WTC11 (cell line): ENCODE measurements around the gene FSTL4. TPM values are rescaled to one million over a fixed set of nuclear protein-coding genes. Genes with fewer than 3 reads are reported as not detected.

Experiments used
- ATAC-seq: fragments of 200-7000 bp; cut with Tn5 transposase; 2 replicates; pipeline ENCODE4 v1.10.0; 2021; ENCODE audit warnings: mild to moderate bottlenecking, moderate library complexity
- CTCF ChIA-PET: fragments of 300-600 bp; sonication (Branson Sonifier 250); formaldehyde crosslinking; loops from one replicate; lab custom pipeline; 2021; ENCODE audit warnings: antibody characterized with exemption; lab: Charles Lee
- POLR2A ChIA-PET: fragments of 350-600 bp; sonication (Branson Sonifier 250); formaldehyde crosslinking; loops from one replicate; lab custom pipeline; 2021; ENCODE audit warnings: antibody characterized with exemption; lab: Charles Lee
- DNase-seq: peaks from one replicate; pipeline ENCODE4 v3.0.0; 2021; ENCODE audit warnings: low spot score
- H3K27ac Mint-ChIP-seq: 2 replicates; pipeline ENCODE4 v1.8.0; 2021; ENCODE audit warnings: mixed read lengths
- H3K27me3 Mint-ChIP-seq: 2 replicates; pipeline ENCODE4 v1.8.0; 2021; ENCODE audit warnings: low read depth, mild to moderate bottlenecking, moderate library complexity, mixed read lengths
- H3K36me3 Mint-ChIP-seq: 2 replicates; pipeline ENCODE4 v1.8.0; 2021; ENCODE audit warnings: mixed read lengths
- H3K4me1 Mint-ChIP-seq: 2 replicates; pipeline ENCODE4 v1.8.0; 2022; ENCODE audit warnings: mixed read lengths
- H3K4me3 Mint-ChIP-seq: 2 replicates; pipeline ENCODE4 v1.8.0; 2021; ENCODE audit warnings: mild to moderate bottlenecking, moderate library complexity, mixed read lengths
- H3K9me3 Mint-ChIP-seq: 2 replicates; pipeline ENCODE4 v1.8.0; 2021; ENCODE audit warnings: mixed read lengths
- KAT7 ChIP-seq: sonication (generic); formaldehyde crosslinking; IDR thresholded peaks from 2 replicates; pipeline ENCODE4 v1.8.1; 2023; ENCODE audit warnings: missing genetic modification reagents, mild to moderate bottlenecking, borderline replicate concordance
- NFATC4 ChIP-seq: fragments of 250-450 bp; sonication (Bioruptor Pico); IDR thresholded peaks from 2 replicates; pipeline ENCODE4 v1.9.0; 2021; ENCODE audit warnings: mild to moderate bottlenecking
- OVOL2 ChIP-seq: fragments of 250-450 bp; sonication (Bioruptor Pico); IDR thresholded peaks from 2 replicates; pipeline ENCODE4 v1.9.0; 2021; ENCODE audit warnings: mild to moderate bottlenecking, borderline replicate concordance
- RELA ChIP-seq: sonication (generic); formaldehyde crosslinking; IDR thresholded peaks from 2 replicates; pipeline ENCODE4 v1.8.1; 2022; ENCODE audit warnings: missing genetic modification reagents, mild to moderate bottlenecking, borderline replicate concordance
- STAT6 ChIP-seq: sonication (generic); formaldehyde crosslinking; conservative IDR thresholded peaks from 2 replicates; pipeline ENCODE4 v1.8.1; 2023; ENCODE audit warnings: mild to moderate bottlenecking, low read depth, missing genetic modification reagents, moderate library complexity
- TEAD4 ChIP-seq: sonication (generic); formaldehyde crosslinking; IDR thresholded peaks from 2 replicates; pipeline ENCODE4 v1.8.0; 2022; ENCODE audit warnings: mild to moderate bottlenecking, missing genetic modification reagents
- TP53 ChIP-seq: sonication (generic); formaldehyde crosslinking; IDR thresholded peaks from 2 replicates; pipeline ENCODE4 v1.8.1; 2023; ENCODE audit warnings: mild to moderate bottlenecking, missing genetic modification reagents
- ZNF138 ChIP-seq: sonication (generic); formaldehyde crosslinking; conservative IDR thresholded peaks from 2 replicates; pipeline ENCODE4 v1.8.1; 2022; ENCODE audit warnings: mild to moderate bottlenecking, moderate library complexity, missing genetic modification reagents
- ZNF219 ChIP-seq: sonication (generic); formaldehyde crosslinking; IDR thresholded peaks from 2 replicates; pipeline ENCODE4 v1.8.0; 2023; ENCODE audit warnings: missing genetic modification reagents, mild to moderate bottlenecking, borderline replicate concordance
- ZNF281 ChIP-seq: sonication (generic); formaldehyde crosslinking; IDR thresholded peaks from 2 replicates; pipeline ENCODE4 v1.8.0; 2023; ENCODE audit warnings: mild to moderate bottlenecking, missing genetic modification reagents
- ZNF423 ChIP-seq: fragments of 250-450 bp; sonication (Bioruptor Pico); IDR thresholded peaks from 2 replicates; pipeline ENCODE4 v2.1.2; 2022; ENCODE audit warnings: mild to moderate bottlenecking, moderate library complexity
- ZNF671 ChIP-seq: fragments of 250-450 bp; sonication (Bioruptor Pico); IDR thresholded peaks from 2 replicates; pipeline ENCODE4 v1.8.0; 2021; ENCODE audit warnings: mild to moderate bottlenecking
- total RNA-seq: library from RNA; stranded (reverse); gene quantifications from 3 replicates; pipeline ENCODE4 v1.2.3, GENCODE V29; 2021
- TF ChIP-seq, protein P1 (sequence below): sonication (generic); formaldehyde crosslinking; IDR thresholded peaks from 2 replicates; pipeline ENCODE4 v1.8.0; 2022; ENCODE audit warnings: mild to moderate bottlenecking, missing genetic modification reagents
- TF ChIP-seq, protein P2 (sequence below): sonication (generic); formaldehyde crosslinking; IDR thresholded peaks from 2 replicates; pipeline ENCODE4 v1.8.1; 2022; ENCODE audit warnings: missing genetic modification reagents, borderline replicate concordance
- TF ChIP-seq, protein P3 (sequence below): fragments of 250-450 bp; sonication (Bioruptor Pico); IDR thresholded peaks from 2 replicates; pipeline ENCODE4 v2.1.2; 2022; ENCODE audit warnings: mild to moderate bottlenecking, moderate library complexity

The FSTL4 gene
- total RNA-seq, 1 experiment from 2014 or later = 6.1 TPM

DNA sequence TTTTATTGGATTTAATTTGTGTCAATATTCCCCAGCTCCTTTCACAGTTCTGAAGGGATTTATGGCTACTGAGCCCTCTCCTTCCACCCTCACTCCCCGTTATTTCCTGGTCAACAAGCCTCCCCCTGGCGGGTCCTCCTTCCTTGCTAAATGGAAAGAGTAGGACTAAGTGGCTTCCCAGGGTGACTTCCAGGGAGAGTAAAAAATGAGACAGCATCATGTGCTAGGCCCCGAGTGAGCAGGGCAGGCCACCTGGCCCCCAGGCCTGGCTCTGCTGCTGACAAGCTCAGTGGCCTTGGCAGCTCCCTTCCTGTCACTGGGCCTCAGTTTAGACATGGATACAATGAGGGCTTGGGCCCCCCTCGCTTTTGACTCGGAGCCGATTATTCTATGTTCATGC, 359.3 kb downstream of the FSTL4 start:
- no peaks in the 10 kb centered on the region for H3K27me3 Mint-ChIP-seq
- no peak overlapping the region for H3K4me3 Mint-ChIP-seq
- H3K36me3 Mint-ChIP-seq = no peaks in the 10 kb centered on the region
- H3K27ac Mint-ChIP-seq = no peak overlapping the region
- ATAC-seq = no peak
- ChIA-PET POLR2A (no interaction called here), CTCF (interaction anchor here (1.1 kb wide), 1 partner anchor 16 kb away, joined by 4 read pairs; no protein-coding TSS in a partner anchor)
- no peak for DNase-seq
- H3K4me1 Mint-ChIP-seq = peaks cover 14% of the 10 kb centered on the region
- H3K9me3 Mint-ChIP-seq = no peaks in the 10 kb centered on the region
- no peak for TF ChIP-seq ZNF423

GRCh38 chr5:133252133-133252480, 360.2 kb downstream of the FSTL4 start:
- Mint-ChIP-seq H3K27ac (no peak overlapping the region), H3K36me3 (no peaks in the 10 kb centered on the region), H3K4me3 (peak overlapping the region; percentile 40), H3K27me3 (no peaks in the 10 kb centered on the region), H3K9me3 (no peaks in the 10 kb centered on the region), H3K4me1 (peaks cover 14% of the 10 kb centered on the region)
- DNase-seq (no peak), ATAC-seq (peak; percentile 42)
- ChIA-PET CTCF (interaction anchor here (0.9 kb wide), 1 partner anchor 64 kb away, joined by 4 read pairs; no protein-coding TSS in a partner anchor), POLR2A (no interaction called here)
- TF ChIP-seq RELA (no peak), TP53 (CRISPR knock-in tag) (no peak), ZNF219 (CRISPR knock-in tag) (no peak), TEAD4 (CRISPR knock-in tag) (no peak), ZNF138 (CRISPR knock-in tag) (no peak), ZNF281 (CRISPR knock-in tag) (no peak), NFATC4 (CRISPR knock-in tag) (no peak), ZNF671 (no peak), OVOL2 (CRISPR knock-in tag) (no peak), STAT6 (CRISPR knock-in tag) (no peak), KAT7 (CRISPR knock-in tag) (no peak)
- TF ChIP-seq, protein P1, sequence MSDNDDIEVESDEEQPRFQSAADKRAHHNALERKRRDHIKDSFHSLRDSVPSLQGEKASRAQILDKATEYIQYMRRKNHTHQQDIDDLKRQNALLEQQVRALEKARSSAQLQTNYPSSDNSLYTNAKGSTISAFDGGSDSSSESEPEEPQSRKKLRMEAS (CRISPR knock-in tag) = no peak
- TF ChIP-seq, protein P2, sequence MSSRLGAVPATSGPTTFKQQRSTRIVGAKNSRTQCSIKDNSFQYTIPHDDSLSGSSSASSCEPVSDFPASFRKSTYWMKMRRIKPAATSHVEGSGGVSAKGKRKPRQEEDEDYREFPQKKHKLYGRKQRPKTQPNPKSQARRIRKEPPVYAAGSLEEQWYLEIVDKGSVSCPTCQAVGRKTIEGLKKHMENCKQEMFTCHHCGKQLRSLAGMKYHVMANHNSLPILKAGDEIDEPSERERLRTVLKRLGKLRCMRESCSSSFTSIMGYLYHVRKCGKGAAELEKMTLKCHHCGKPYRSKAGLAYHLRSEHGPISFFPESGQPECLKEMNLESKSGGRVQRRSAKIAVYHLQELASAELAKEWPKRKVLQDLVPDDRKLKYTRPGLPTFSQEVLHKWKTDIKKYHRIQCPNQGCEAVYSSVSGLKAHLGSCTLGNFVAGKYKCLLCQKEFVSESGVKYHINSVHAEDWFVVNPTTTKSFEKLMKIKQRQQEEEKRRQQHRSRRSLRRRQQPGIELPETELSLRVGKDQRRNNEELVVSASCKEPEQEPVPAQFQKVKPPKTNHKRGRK (CRISPR knock-in tag) = no peak
- TF ChIP-seq, protein P3, sequence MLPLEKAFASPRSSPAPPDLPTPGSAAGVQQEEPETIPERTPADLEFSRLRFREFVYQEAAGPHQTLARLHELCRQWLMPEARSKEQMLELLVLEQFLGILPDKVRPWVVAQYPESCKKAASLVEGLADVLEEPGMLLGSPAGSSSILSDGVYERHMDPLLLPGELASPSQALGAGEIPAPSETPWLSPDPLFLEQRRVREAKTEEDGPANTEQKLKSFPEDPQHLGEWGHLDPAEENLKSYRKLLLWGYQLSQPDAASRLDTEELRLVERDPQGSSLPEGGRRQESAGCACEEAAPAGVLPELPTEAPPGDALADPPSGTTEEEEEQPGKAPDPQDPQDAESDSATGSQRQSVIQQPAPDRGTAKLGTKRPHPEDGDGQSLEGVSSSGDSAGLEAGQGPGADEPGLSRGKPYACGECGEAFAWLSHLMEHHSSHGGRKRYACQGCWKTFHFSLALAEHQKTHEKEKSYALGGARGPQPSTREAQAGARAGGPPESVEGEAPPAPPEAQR (CRISPR knock-in tag) = no peak
